HCT116 (cell line): ENCODE data around the gene GPR176. TPM values are rescaled to one million over a fixed set of nuclear protein-coding genes. Genes with fewer than 3 reads are reported as not detected.

Source experiments
- ATAC-seq: fragments of 200-7000 bp; cut with Tn5 transposase; 2 replicates; pipeline ENCODE4 v1.9.1; 2020; ENCODE audit warnings: mild to moderate bottlenecking, moderate library complexity
- BruUV-seq: library from RNA; stranded (reverse); fragments of 400-500 nt; replicated peaks from 2 replicates; lab custom pipeline; 2021; lab: Mats Ljungman, UMichigan
- CTCF ChIA-PET: fragments of 300-600 bp; sonication (Branson Sonifier 250); formaldehyde crosslinking; loops from one replicate; lab custom pipeline; 2021; ENCODE audit warnings: antibody characterized with exemption; lab: Charles Lee
- POLR2A ChIA-PET: fragments of 300-600, 350-600 bp; sonication (Branson Sonifier 250); formaldehyde crosslinking; loops from one replicate; lab custom pipeline; 2021; ENCODE audit warnings: antibody characterized with exemption; lab: Charles Lee
- RAD21 ChIA-PET, 2 experiments: fragments of 300-600 bp; sonication (Branson Sonifier 250); formaldehyde crosslinking; loops; one replicate each; lab custom pipeline; 2023; ENCODE audit warnings: low total read pairs in 2 of 2; ENCODE audit not compliant: uncharacterized antibody in 2 of 2, unreplicated experiment in 2 of 2, low non-redundant PET in 1 of 2; lab: Charles Lee
- DNase-seq: peaks from one replicate; pipeline ENCODE4 v3.0.0-alpha.2; 2010; ENCODE audit warnings: low read depth, low spot score
- H2AFZ ChIP-seq: fragments of 200-600 bp; shearing (Covaris generic), sonication (generic); 2 replicates; pipeline ENCODE4 v1.6.1; 2017; ENCODE audit warnings: low read depth, mixed run types, mixed read lengths, antibody characterized with exemption, low read length; ENCODE audit not compliant: poor library complexity, severe bottlenecking
- H3K27ac ChIP-seq: 2 replicates; pipeline ENCODE4 v1.5.1; 2012; ENCODE audit warnings: low read depth, low read length
- H3K27me3 ChIP-seq: fragments of 200-600 bp; sonication (generic); 2 replicates; pipeline ENCODE4 v1.6.1; 2016; ENCODE audit warnings: mixed run types, low read length, mixed read lengths; ENCODE audit not compliant: insufficient read depth
- H3K36me3 ChIP-seq, 2 experiments: fragments of 200-500 bp in 1 of 2; fragments of 200-600 bp in 1 of 2; sonication (Bioruptor generic) in 1 of 2; sonication (generic) in 1 of 2; 2 replicates each; pipeline versions ENCODE4 v1.5.1 to v1.6.1; 2014 to 2016; ENCODE audit warnings: low read length in 2 of 2, inconsistent platforms in 1 of 2, mixed read lengths in 1 of 2, mixed run types in 1 of 2; ENCODE audit not compliant: insufficient read depth in 2 of 2, control insufficient read depth in 1 of 2
- H3K4me1 ChIP-seq, 2 experiments: fragments of 200-600 bp in 1 of 2; sonication (generic) in 1 of 2; 2 replicates each; pipeline versions ENCODE4 v1.5.1 to v1.6.1; 2012 to 2017; ENCODE audit warnings: low read length in 2 of 2, inconsistent platforms in 1 of 2, mild to moderate bottlenecking in 1 of 2, mixed read lengths in 1 of 2, mixed run types in 1 of 2, moderate library complexity in 1 of 2; ENCODE audit not compliant: insufficient read depth in 2 of 2, control insufficient read depth in 1 of 2
- H3K4me2 ChIP-seq: fragments of 200-600 bp; sonication (generic); 2 replicates; pipeline ENCODE4 v1.6.1; 2017; ENCODE audit warnings: mixed run types, low read length, mixed read lengths
- H3K4me3 ChIP-seq, 2 experiments: fragments of 200-600 bp in 1 of 2; sonication (generic) in 1 of 2; replicated peaks in 1 of 2; 2 replicates each; pipeline ENCODE4 v1.5.1; 2011 to 2016; ENCODE audit warnings: low read length in 2 of 2, control low read depth in 1 of 2, low read depth in 1 of 2, mild to moderate bottlenecking in 1 of 2, mixed read lengths in 1 of 2, mixed run types in 1 of 2
- H3K79me2 ChIP-seq: fragments of 200-600 bp; sonication (generic); 2 replicates; pipeline ENCODE4 v1.6.1; 2017; ENCODE audit warnings: mild to moderate bottlenecking, mixed run types, low read length, moderate library complexity, mixed read lengths; ENCODE audit not compliant: insufficient read depth
- H3K9ac ChIP-seq: fragments of 200-600 bp; sonication (generic); 2 replicates; pipeline ENCODE4 v1.6.1; 2016; ENCODE audit warnings: low read length, mixed read lengths
- H3K9me2 ChIP-seq: fragments of 200-600 bp; sonication (generic), shearing (Covaris generic); 2 replicates; pipeline ENCODE4 v1.6.1; 2017; ENCODE audit warnings: mixed run types, mild to moderate bottlenecking, moderate library complexity; ENCODE audit not compliant: insufficient read depth
- H3K9me3 ChIP-seq, 2 experiments: fragments of 200-500 bp in 1 of 2; fragments of 200-600 bp in 1 of 2; sonication (Bioruptor generic) in 1 of 2; sonication (generic) in 1 of 2; 2 replicates each; pipeline ENCODE4 v1.6.1; 2014 to 2017; ENCODE audit warnings: low read length in 2 of 2, mixed read lengths in 2 of 2, inconsistent platforms in 1 of 2, low read depth in 1 of 2, mild to moderate bottlenecking in 1 of 2, mixed run types in 1 of 2, moderate library complexity in 1 of 2; ENCODE audit not compliant: control insufficient read depth in 1 of 2, insufficient read depth in 1 of 2
- H4K20me1 ChIP-seq: fragments of 200-600 bp; sonication (generic), shearing (Covaris generic); 2 replicates; pipeline ENCODE4 v1.6.1; 2017; ENCODE audit warnings: mixed run types, mild to moderate bottlenecking, moderate library complexity; ENCODE audit not compliant: insufficient read depth
- ATF3 ChIP-seq: IDR thresholded peaks from 2 replicates; pipeline ENCODE4 v1.6.1; 2012
- CTCF ChIP-seq, 3 experiments: fragments of 200-600 bp in 1 of 3; sonication (generic) in 1 of 3; IDR thresholded peaks in 2 of 3; conservative IDR thresholded peaks in 1 of 3; 2 replicates each; pipeline ENCODE4 v1.5.1; 2012 to 2017; ENCODE audit warnings: low read depth in 2 of 3, low read length in 2 of 3, antibody characterized with exemption in 1 of 3, borderline replicate concordance in 1 of 3, control low read depth in 1 of 3, mild to moderate bottlenecking in 1 of 3, mixed read lengths in 1 of 3, mixed run types in 1 of 3, moderate library complexity in 1 of 3; ENCODE audit not compliant: insufficient read depth in 1 of 3
- EGR1 ChIP-seq: IDR thresholded peaks from 2 replicates; pipeline ENCODE4 v1.6.1; 2012; ENCODE audit warnings: low read depth
- ELF1 ChIP-seq: IDR thresholded peaks from 2 replicates; pipeline ENCODE4 v1.6.1; 2012; ENCODE audit warnings: low read depth, borderline replicate concordance
- EZH2 ChIP-seq: fragments of 200-600 bp; sonication (generic); IDR thresholded peaks from 2 replicates; pipeline ENCODE4 v1.6.1; 2017; ENCODE audit warnings: antibody characterized with exemption, mixed run types
- EZH2phosphoT487 ChIP-seq: fragments of 200-600 bp; IDR thresholded peaks from 2 replicates; pipeline ENCODE4 v1.6.1; 2018; ENCODE audit warnings: antibody characterized with exemption, borderline replicate concordance
- JUND ChIP-seq: IDR thresholded peaks from 2 replicates; pipeline ENCODE4 v1.6.1; 2012
- MAX ChIP-seq: IDR thresholded peaks from 2 replicates; pipeline ENCODE4 v1.6.1; 2012
- POLR2AphosphoS5 ChIP-seq: IDR thresholded peaks from 2 replicates; pipeline ENCODE4 v1.6.1; 2011; ENCODE audit warnings: mild to moderate bottlenecking, low read depth, low read length, moderate library complexity
- RAD21 ChIP-seq: IDR thresholded peaks from 2 replicates; pipeline ENCODE4 v1.6.1; 2012; ENCODE audit warnings: low read depth, mild to moderate bottlenecking
- REST ChIP-seq: IDR thresholded peaks from 2 replicates; pipeline ENCODE4 v1.6.1; 2012; ENCODE audit warnings: low read depth
- SIN3A ChIP-seq: IDR thresholded peaks from 2 replicates; pipeline ENCODE4 v1.6.1; 2012; ENCODE audit warnings: low read depth
- SP1 ChIP-seq: IDR thresholded peaks from 2 replicates; pipeline ENCODE4 v1.6.1; 2012; ENCODE audit warnings: low read depth
- SRF ChIP-seq: IDR thresholded peaks from 2 replicates; pipeline ENCODE4 v1.6.1; 2012; ENCODE audit warnings: low read depth
- TCF7L2 ChIP-seq: IDR thresholded peaks from 2 replicates; pipeline ENCODE4 v1.7.0; 2011; ENCODE audit warnings: borderline replicate concordance, inconsistent platforms; ENCODE audit not compliant: insufficient read depth, insufficient read length; ENCODE audit errors: extremely low read depth
- YY1 ChIP-seq: IDR thresholded peaks from 2 replicates; pipeline ENCODE4 v1.6.1; 2011; ENCODE audit warnings: low read length, low read depth, moderate library complexity, mild to moderate bottlenecking; ENCODE audit not compliant: insufficient replicate concordance; ENCODE audit errors: extremely low read depth
- ZBTB33 ChIP-seq: IDR thresholded peaks from 2 replicates; pipeline ENCODE4 v1.6.1; 2011; ENCODE audit warnings: mild to moderate bottlenecking, low read length, moderate library complexity; ENCODE audit not compliant: insufficient replicate concordance; ENCODE audit errors: extremely low read depth
- ZFX ChIP-seq: fragments of 450-650 bp; IDR thresholded peaks from 2 replicates; pipeline ENCODE4 v1.6.1; 2017
- ZNF274 ChIP-seq: fragments of 200-500 bp; sonication (Bioruptor generic); IDR thresholded peaks from 2 replicates; pipeline ENCODE4 v1.6.1; 2014; ENCODE audit warnings: mild to moderate bottlenecking, low read depth, low read length, inconsistent platforms
- intact Hi-C: fragments of 100-400 bp; cut with micrococcal nuclease; formaldehyde crosslinking; loops from 2 replicates; pipeline ENCODE4 v1.10.0; 2022
- total RNA-seq: library from RNA; stranded (reverse); gene quantifications from one replicate; pipeline ENCODE4 v1.2.1, GENCODE V29; 2021; ENCODE audit not compliant: unreplicated experiment

GPR176 gene
- total RNA-seq, 1 experiment from 2014 or later = 1.7 TPM

- Histone ChIP-seq H3K4me2 (no peak overlapping the region), H3K4me1 (no peaks in the 10 kb centered on the region), H3K4me3 (no peak overlapping the region), H3K9ac (no peak overlapping the region), H3K27me3 (no peaks in the 10 kb centered on the region), H4K20me1 (no peaks in the 10 kb centered on the region), H3K9me3 (no peaks in the 10 kb centered on the region), H2AFZ (no peak overlapping the region), H3K79me2 (no peaks in the 10 kb centered on the region), H3K9me2 (no peaks in the 10 kb centered on the region), H3K36me3 (no peaks in the 10 kb centered on the region), H3K27ac (no peak overlapping the region)
- BruUV-seq = no TSS peak
- TF ChIP-seq REST (no peak), EZH2phosphoT487 (no peak), SIN3A (no peak), ELF1 (no peak), YY1 (no peak), ZFX (no peak), EGR1 (no peak), SRF (no peak), JUND (no peak), RAD21 (no peak), MAX (no peak), CTCF (IDR thresholded peaks at IDR 0.05 in 2 of 3, conservative IDR thresholded peaks at IDR 0.05 in 1 of 3; ENCODE audit: borderline replicate concordance in 1 of 3, insufficient read depth in 1 of 3, low read depth in 2 of 3, low read length in 2 of 3) (no peak), EZH2 (no peak), POLR2AphosphoS5 (no peak), ATF3 (no peak), SP1 (no peak), ZNF274 (no peak), TCF7L2 (no peak), ZBTB33 (no peak)
- no peak for DNase-seq
- ATAC-seq = no peak
- ChIA-PET RAD21 (no interaction called here), CTCF (no interaction called here), POLR2A (no interaction called here)
- intact Hi-C loops = no loop called here
These were observed 167.1 kb downstream of the GPR176 start for GRCh38 chr15:39752991-39753390.
